Myocyte (in vitro differentiated cells): ENCODE measurements around the gene ESRRA. TPM values are rescaled to one million over a fixed set of nuclear protein-coding genes. Genes with fewer than 3 reads are reported as not detected.
A peak's percentile ranks its signal among the peaks of the same experiment; 100 is the strongest.

Experiments used
- DNase-seq: peaks from one replicate; pipeline ENCODE4 v3.0.0-alpha.2; 2012; ENCODE audit warnings: low read depth
- total RNA-seq: library from RNA; depleted of rRNA; stranded (reverse); fragments of >200 nt; gene quantifications from 2 replicates; pipeline ENCODE4 v1.2.3, GENCODE V29; 2014

The ESRRA gene
- total RNA-seq, 1 donor from 2014 or later, result 121 TPM

- no peak for DNase-seq
These were observed 22.1 kb downstream of the ESRRA start for GRCh38 chr11:64327375-64327774.

GRCh38 chr11:64327993-64328392 is 22.7 kb downstream of the ESRRA start:
- no peak for DNase-seq

DNA sequence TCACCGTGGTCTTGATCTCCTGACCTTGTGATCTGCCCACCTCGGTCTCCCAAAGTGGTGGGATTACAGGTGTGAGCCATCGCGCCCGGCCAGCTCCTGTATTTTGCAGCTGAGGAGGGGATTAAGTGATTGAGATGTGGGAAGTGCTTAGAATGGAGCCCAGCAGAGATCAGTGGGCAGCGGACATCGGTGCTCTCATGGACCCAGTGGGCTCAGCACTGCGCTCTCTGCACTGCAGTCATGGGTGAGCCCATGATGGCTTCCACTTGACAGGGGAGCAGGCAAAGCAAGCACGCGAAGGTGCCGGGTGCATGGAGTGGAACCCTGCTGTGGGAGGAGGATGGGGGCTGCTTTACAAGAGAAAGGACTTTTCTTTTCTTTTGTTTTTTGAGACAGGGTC is 25.6 kb downstream of the ESRRA start:
- DNase-seq, result no peak

DNA sequence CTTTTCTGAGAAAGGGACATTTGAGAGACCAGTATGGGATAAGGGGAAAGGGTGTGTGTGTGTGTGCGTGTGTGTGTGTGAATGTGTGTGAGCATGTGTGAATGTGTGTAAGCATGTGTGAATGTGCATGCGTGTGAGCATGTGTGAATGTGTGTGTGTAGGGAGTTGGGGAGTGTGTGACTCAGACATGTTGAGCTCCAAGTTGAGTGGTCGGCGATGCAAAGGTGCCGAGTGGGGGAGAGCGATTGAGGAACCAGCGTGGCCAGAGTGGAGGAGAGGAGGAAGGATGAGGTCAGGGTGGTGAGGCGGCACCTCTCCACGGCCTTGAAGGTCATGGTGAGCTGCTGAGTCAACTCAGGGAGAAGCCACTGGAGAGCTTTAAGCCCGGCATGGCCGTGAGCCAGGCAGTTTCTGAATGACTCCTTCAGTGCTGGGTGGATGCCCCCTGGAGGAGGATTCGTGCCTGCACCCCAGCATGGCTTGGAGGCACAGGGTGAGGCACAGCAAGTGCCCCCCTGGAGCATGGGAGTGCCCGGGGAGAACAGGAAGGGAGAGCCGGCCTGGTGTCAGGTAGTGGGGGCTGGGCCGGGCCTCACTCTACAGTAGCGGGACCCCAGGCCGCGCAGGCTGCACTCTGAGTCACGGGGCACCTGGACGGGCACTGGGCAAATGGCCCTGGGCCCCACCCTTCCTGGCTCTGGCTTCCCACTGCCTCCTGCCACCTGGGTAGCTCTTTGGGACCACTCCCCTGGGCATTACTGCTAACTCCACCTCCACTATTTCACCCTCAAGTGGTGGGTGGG is 26.4 kb downstream of the ESRRA start:
- peak; percentile 90 for DNase-seq

DNA sequence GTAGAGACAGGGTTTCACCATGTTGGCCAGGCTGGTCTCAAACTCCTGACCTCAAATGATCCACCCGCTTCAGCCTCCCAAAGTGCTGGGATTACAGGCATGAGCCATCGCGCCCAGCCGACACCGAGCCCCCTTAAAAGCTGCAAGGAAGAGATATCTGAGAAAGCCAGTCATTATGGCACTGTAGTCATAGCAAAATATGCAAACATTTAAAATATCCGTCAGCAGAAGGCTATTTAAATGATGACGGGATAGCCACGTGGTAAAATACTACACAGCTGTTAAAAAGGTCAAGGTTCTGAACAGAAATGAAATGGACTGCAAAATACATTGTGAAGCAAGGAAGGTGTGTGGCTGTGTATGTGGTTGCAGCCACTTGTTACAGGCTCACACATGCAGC is 28.2 kb downstream of the ESRRA start:
- no peak for DNase-seq

GRCh38 chr11:64334764-64335735 is 29.7 kb downstream of the ESRRA start:
- peak; percentile 95 for DNase-seq

GRCh38 chr11:64337538-64338249 is 32.4 kb downstream of the ESRRA start:
- no peak for DNase-seq

GRCh38 chr11:64338716-64339115 is 33.4 kb downstream of the ESRRA start:
- no peak for DNase-seq

DNA sequence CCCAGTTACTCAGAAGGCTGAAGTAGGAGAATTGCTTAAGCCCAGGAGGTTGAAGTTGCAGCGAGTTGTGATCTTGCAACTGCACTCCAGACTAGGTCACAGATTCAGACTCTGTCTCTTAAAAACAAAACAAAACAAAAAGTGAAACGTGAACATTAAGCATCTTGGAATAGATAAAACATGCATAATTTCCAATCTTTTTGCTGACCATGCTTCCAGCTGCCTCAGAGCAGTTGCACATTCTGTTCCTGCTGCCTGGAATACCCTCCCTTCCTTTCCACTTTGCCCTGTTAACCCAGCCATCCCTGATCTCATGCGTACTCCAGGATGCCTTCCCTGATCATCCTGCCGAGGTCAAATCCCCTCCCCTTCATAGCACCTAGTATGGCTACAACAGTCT is 34.0 kb downstream of the ESRRA start:
- DNase-seq, result no peak

DNA sequence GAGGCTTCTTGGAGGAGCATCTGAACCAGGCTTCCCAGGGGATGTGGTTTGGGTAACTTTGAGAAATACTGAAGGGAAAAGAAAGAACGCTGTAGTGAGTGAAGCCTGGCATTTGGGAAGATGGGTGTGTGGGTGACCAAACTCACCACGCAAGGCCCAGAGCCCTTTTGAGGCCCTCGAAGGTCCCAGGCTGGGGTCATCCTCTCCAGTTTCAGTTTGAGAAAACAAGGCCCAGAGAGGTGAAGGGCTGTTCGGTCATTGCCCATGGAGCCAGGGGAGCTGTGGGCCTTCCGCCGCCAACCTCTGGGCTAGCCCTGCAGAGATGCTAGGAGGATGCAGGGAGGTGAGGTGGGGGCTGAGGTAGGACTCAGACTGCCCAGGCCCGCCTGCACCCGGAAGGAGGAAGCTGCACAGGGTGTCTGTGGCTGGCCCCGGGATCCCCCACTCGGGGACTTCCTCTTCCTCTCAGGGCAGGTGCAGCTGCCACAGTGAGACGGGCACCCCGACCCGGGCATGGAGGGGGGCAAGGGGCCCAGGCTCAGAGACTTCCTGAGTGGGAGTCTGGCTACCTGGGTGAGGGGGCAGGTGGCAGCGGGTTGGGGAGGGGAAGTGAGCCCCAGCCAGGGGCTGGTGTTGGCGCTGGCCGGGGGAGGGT is 34.6 kb downstream of the ESRRA start, which contains the start of gene CCDC88B:
Gene CCDC88B (plus strand): TSS at position 451 of the 655 bp plus-strand sequence. CDS start 63 bp downstream, at position 514.
- no peak for DNase-seq

DNA sequence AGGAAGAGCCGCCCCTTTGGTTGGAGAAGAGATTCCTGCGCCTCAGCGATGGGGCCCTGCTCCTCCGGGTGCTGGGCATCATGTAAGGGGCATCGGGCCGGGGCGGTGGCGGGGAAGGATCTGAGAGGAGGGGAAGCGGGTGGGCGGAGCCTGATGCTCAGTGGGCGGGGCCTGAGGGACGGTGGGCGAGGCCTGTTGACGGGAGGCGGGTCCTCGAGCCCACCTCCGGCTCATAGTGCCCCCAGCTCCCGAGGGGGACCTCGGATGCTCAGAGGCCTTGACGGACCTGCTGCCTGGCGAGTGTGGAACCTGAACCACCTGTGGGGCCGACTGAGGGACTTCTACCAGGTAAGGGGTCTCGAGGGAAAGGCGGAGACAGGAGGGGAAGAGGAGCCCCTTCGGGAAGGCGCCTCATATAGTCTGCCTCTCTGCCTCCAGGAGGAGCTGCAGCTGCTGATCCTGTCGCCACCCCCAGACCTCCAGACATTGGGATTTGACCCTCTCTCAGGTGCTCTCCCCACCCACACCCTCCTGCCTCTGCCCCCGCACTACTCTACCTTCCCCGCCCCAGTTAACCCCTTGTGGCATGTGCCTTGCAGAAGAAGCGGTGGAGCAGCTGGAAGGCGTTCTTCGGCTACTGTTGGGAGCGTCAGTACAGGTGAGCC is 35.5 kb downstream of the ESRRA start:
- no peak for DNase-seq

GRCh38 chr11:64341429-64341828 is 36.1 kb downstream of the ESRRA start:
- DNase-seq, result no peak

GRCh38 chr11:64341851-64342791 is 36.8 kb downstream of the ESRRA start:
- DNase-seq, result peak; percentile 78

- no peak for DNase-seq
These were observed 37.8 kb downstream of the ESRRA start for GRCh38 chr11:64342869-64343745.

DNA sequence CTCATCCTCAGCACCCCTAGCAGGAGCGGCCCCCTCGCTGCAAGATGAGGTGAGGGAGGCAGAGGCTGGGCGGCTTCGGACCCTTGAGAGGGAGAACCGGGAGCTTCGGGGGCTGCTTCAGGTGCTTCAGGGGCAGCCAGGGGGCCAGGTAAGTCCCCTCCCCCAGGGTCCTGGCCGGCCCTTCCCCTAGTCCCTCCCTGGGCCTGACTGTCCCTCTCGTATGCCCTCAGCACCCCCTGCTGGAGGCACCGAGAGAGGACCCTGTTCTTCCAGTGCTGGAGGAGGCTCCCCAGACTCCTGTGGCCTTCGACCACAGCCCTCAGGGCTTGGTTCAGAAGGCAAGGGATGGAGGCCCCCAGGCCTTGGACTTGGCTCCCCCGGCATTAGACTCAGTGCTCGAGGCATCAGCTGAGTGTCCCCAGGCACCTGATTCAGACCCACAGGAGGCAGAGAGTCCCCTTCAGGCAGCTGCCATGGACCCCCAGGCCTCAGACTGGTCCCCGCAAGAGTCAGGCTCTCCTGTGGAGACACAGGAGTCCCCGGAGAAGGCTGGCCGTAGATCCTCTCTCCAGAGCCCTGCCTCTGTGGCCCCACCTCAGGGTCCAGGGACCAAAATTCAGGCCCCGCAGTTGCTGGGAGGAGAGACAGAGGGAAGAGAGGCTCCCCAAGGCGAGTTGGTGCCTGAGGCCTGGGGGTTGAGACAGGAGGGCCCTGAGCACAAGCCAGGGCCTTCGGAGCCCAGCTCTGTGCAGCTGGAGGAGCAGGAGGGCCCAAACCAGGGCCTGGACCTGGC is 38.6 kb downstream of the ESRRA start:
- no peak for DNase-seq

GRCh38 chr11:64344787-64345186 is 39.5 kb downstream of the ESRRA start:
- DNase-seq, result no peak

- no peak for DNase-seq
These were observed 42.0 kb downstream of the ESRRA start for GRCh38 chr11:64347193-64347867.
